H1 (cell line): Measurements from ENCODE around the gene RDH14. TPM values are rescaled to one million over a fixed set of nuclear protein-coding genes. Genes with fewer than 3 reads are reported as not detected.

ENCODE experiments used
- CTCF ChIA-PET: fragments of 300-600 bp; sonication (Branson Sonifier 250); formaldehyde crosslinking; loops from one replicate; lab custom pipeline; 2021; ENCODE audit not compliant: partially characterized antibody; lab: Charles Lee
- POLR2A ChIA-PET: fragments of 300-600 bp; sonication (Branson Sonifier 250); formaldehyde crosslinking; loops from one replicate; lab custom pipeline; 2021; ENCODE audit warnings: inconsistent platforms; ENCODE audit not compliant: partially characterized antibody; lab: Charles Lee
- DNase-seq, 2 experiments: peaks; one replicate each; pipeline versions ENCODE4 v3.0.0 to v3.0.0-alpha.2; 2010 to 2022; ENCODE audit warnings: low spot score in 2 of 2, low read depth in 1 of 2, mixed read lengths in 1 of 2
- FAIRE-seq: peaks from 2 replicates; lab custom pipeline; 2011; peaks lifted over from hg19 to GRCh38; lab: Jason Lieb, UNC
- H2AFZ ChIP-seq: 2 replicates; pipeline ENCODE4 v1.8.1; 2012; ENCODE audit warnings: low read length, inconsistent platforms
- H2AK5ac ChIP-seq: 2 replicates; pipeline ENCODE4 v1.6.1; 2013; ENCODE audit warnings: low read depth, low read length
- H2BK120ac ChIP-seq: replicated peaks from 2 replicates; pipeline ENCODE3; 2013; ENCODE audit warnings: low read depth, low read length, inconsistent platforms
- H2BK12ac ChIP-seq: 2 replicates; pipeline ENCODE4 v1.6.1; 2013; ENCODE audit warnings: low read depth, low read length
- H2BK15ac ChIP-seq: 2 replicates; pipeline ENCODE4 v1.6.1; 2013; ENCODE audit warnings: low read length
- H2BK20ac ChIP-seq: 2 replicates; pipeline ENCODE4 v1.6.1; 2013; ENCODE audit warnings: low read length
- H2BK5ac ChIP-seq: 2 replicates; pipeline ENCODE4 v1.6.1; 2013; ENCODE audit warnings: low read depth, low read length
- H3K14ac ChIP-seq: 2 replicates; pipeline ENCODE4 v1.6.1; 2013; ENCODE audit warnings: inconsistent platforms; ENCODE audit not compliant: insufficient read length
- H3K18ac ChIP-seq: 2 replicates; pipeline ENCODE4 v1.6.1; 2013; ENCODE audit warnings: low read length; ENCODE audit errors: extremely low read depth
- H3K23ac ChIP-seq: 2 replicates; pipeline ENCODE4 v1.6.1; 2013; ENCODE audit warnings: inconsistent platforms; ENCODE audit not compliant: insufficient read length
- H3K23me2 ChIP-seq: 2 replicates; pipeline ENCODE4 v1.6.1; 2013; ENCODE audit warnings: low read depth, low read length
- H3K27ac ChIP-seq: 2 replicates; pipeline ENCODE4 v1.6.1; 2011; ENCODE audit warnings: low read depth, low read length, inconsistent platforms
- H3K27me3 ChIP-seq, 4 experiments: replicated peaks in 1 of 4; 1 replicate in 1 of 4; 2 replicates in 3 of 4; pipeline versions ENCODE4 v1.6.1 to v1.8.1; 2011 to 2013; ENCODE audit warnings: low read length in 3 of 4, mild to moderate bottlenecking in 3 of 4, inconsistent platforms in 2 of 4, mixed read lengths in 2 of 4, moderate library complexity in 1 of 4; ENCODE audit not compliant: control insufficient read depth in 3 of 4, insufficient read depth in 3 of 4; ENCODE audit errors: extremely low read depth in 1 of 4
- H3K36me3 ChIP-seq, 4 experiments: 2 replicates each; pipeline versions ENCODE4 v1.6.1 to v1.8.1; 2011 to 2013; ENCODE audit warnings: mild to moderate bottlenecking in 4 of 4, low read length in 3 of 4, moderate library complexity in 2 of 4, control low read depth in 1 of 4, inconsistent platforms in 1 of 4; ENCODE audit not compliant: insufficient read depth in 4 of 4, control insufficient read depth in 2 of 4
- H3K4ac ChIP-seq: replicated peaks from 2 replicates; pipeline ENCODE3; 2013; ENCODE audit warnings: low read length, low read depth, mixed read lengths, inconsistent platforms; ENCODE audit not compliant: insufficient read length
- H3K4me1 ChIP-seq, 4 experiments: replicated peaks in 1 of 4; 1 replicate in 1 of 4; 2 replicates in 3 of 4; pipeline versions ENCODE4 v1.6.1 to v1.8.1; 2011 to 2013; ENCODE audit warnings: low read length in 3 of 4, inconsistent platforms in 2 of 4, mixed read lengths in 1 of 4; ENCODE audit not compliant: insufficient read depth in 4 of 4, control insufficient read depth in 3 of 4
- H3K4me2 ChIP-seq, 2 experiments: 2 replicates each; pipeline versions ENCODE4 v1.6.1 to v1.8.1; 2011 to 2013; ENCODE audit warnings: low read depth in 2 of 2, low read length in 2 of 2, control low read depth in 1 of 2, inconsistent platforms in 1 of 2, mild to moderate bottlenecking in 1 of 2; ENCODE audit not compliant: insufficient read depth in 1 of 2
- H3K4me3 ChIP-seq, 4 experiments: fragments of 200-600, 300-600 bp in 1 of 4; sonication (generic), shearing (Covaris generic), sonication (Bioruptor Twin) in 1 of 4; 2 replicates each; pipeline versions ENCODE4 v1.5.1 to v1.8.1; 2011 to 2016; ENCODE audit warnings: low read length in 4 of 4, low read depth in 3 of 4, control low read depth in 2 of 4, inconsistent platforms in 2 of 4, mild to moderate bottlenecking in 2 of 4, mixed read lengths in 1 of 4, moderate library complexity in 1 of 4; ENCODE audit not compliant: insufficient read depth in 2 of 4; ENCODE audit errors: extremely low read depth in 1 of 4
- H3K56ac ChIP-seq: replicated peaks from 2 replicates; pipeline ENCODE3; 2013; ENCODE audit warnings: low read depth, mild to moderate bottlenecking, mixed read lengths, low read length, inconsistent platforms; ENCODE audit not compliant: insufficient read length
- H3K79me1 ChIP-seq: 2 replicates; pipeline ENCODE4 v1.6.1; 2013; ENCODE audit warnings: low read depth, low read length, control low read depth
- H3K79me2 ChIP-seq, 2 experiments: 2 replicates each; pipeline versions ENCODE4 v1.6.1 to v1.8.1; 2012 to 2013; ENCODE audit warnings: low read length in 2 of 2, mild to moderate bottlenecking in 2 of 2, inconsistent platforms in 1 of 2; ENCODE audit not compliant: insufficient read depth in 2 of 2, control insufficient read depth in 1 of 2
- H3K9ac ChIP-seq, 4 experiments: replicated peaks in 1 of 4; 1 replicate in 1 of 4; 2 replicates in 3 of 4; pipeline versions ENCODE4 v1.6.1 to v1.8.1; 2011 to 2013; ENCODE audit warnings: low read depth in 3 of 4, low read length in 3 of 4, control low read depth in 2 of 4, mild to moderate bottlenecking in 2 of 4, moderate library complexity in 2 of 4, inconsistent platforms in 1 of 4; ENCODE audit errors: extremely low read depth in 1 of 4
- H3K9me3 ChIP-seq, 2 experiments: 2 replicates each; pipeline versions ENCODE4 v1.6.1 to v1.8.1; 2012 to 2013; ENCODE audit warnings: mild to moderate bottlenecking in 2 of 2, moderate library complexity in 2 of 2, control low read depth in 1 of 2, inconsistent platforms in 1 of 2, low read depth in 1 of 2, low read length in 1 of 2, mixed read lengths in 1 of 2; ENCODE audit not compliant: insufficient read depth in 2 of 2
- H4K20me1 ChIP-seq, 2 experiments: replicated peaks in 1 of 2; 2 replicates each; pipeline versions ENCODE3 to v1.8.1; 2011 to 2013; ENCODE audit warnings: inconsistent platforms in 2 of 2, low read length in 2 of 2, mild to moderate bottlenecking in 1 of 2; ENCODE audit not compliant: insufficient read depth in 2 of 2, control insufficient read depth in 1 of 2
- H4K5ac ChIP-seq: 2 replicates; pipeline ENCODE4 v1.6.1; 2013; ENCODE audit warnings: low read length, low read depth, mixed read lengths, inconsistent platforms; ENCODE audit not compliant: insufficient read length
- H4K8ac ChIP-seq: 2 replicates; pipeline ENCODE4 v1.8.0; 2013; ENCODE audit warnings: mild to moderate bottlenecking, moderate library complexity, low read length, inconsistent platforms; ENCODE audit not compliant: insufficient read depth; ENCODE audit errors: extremely low read depth
- H4K91ac ChIP-seq: replicated peaks from 2 replicates; pipeline ENCODE3; 2013; ENCODE audit warnings: low read length, mixed read lengths, inconsistent platforms; ENCODE audit not compliant: insufficient read length
- BACH1 ChIP-seq: IDR thresholded peaks from 2 replicates; pipeline ENCODE4 v1.6.1; 2012; ENCODE audit warnings: low read length, improper control_type of control experiment
- BRCA1 ChIP-seq: IDR thresholded peaks from 2 replicates; pipeline ENCODE4 v1.6.1; 2012; ENCODE audit warnings: low read depth, low read length, improper control_type of control experiment
- CHD2 ChIP-seq: IDR thresholded peaks from 2 replicates; pipeline ENCODE4 v1.6.1; 2012; ENCODE audit warnings: low read length, improper control_type of control experiment
- CREB1 ChIP-seq: IDR thresholded peaks from 2 replicates; pipeline ENCODE4 v1.6.1; 2012; ENCODE audit warnings: inconsistent platforms
- CTBP2 ChIP-seq: IDR thresholded peaks from 2 replicates; pipeline ENCODE4 v1.7.0; 2011; ENCODE audit warnings: borderline replicate concordance, mild to moderate bottlenecking, moderate library complexity, mixed read lengths, low read length; ENCODE audit not compliant: insufficient read depth, insufficient read length
- EGR1 ChIP-seq: IDR thresholded peaks from 2 replicates; pipeline ENCODE4 v1.6.1; 2011; ENCODE audit warnings: low read depth, low read length, borderline replicate concordance
- GTF2F1 ChIP-seq: IDR thresholded peaks from 2 replicates; pipeline ENCODE4 v1.6.1; 2012; ENCODE audit warnings: low read depth, low read length, improper control_type of control experiment, borderline replicate concordance
- KDM1A ChIP-seq: fragments of 200-600, 300-600 bp; sonication (generic); IDR thresholded peaks from 2 replicates; pipeline ENCODE4 v1.7.1; 2016; ENCODE audit warnings: mild to moderate bottlenecking, low read length, borderline replicate concordance
- POLR2A ChIP-seq, 2 experiments: IDR thresholded peaks; 1 replicate in 1 of 2; 2 replicates in 1 of 2; pipeline ENCODE4 v1.6.1; 2011; ENCODE audit warnings: low read depth in 2 of 2, low read length in 2 of 2, mild to moderate bottlenecking in 2 of 2; ENCODE audit errors: control extremely low read depth in 1 of 2
- POU5F1 ChIP-seq: IDR thresholded peaks from 2 replicates; pipeline ENCODE4 v1.6.1; 2011; ENCODE audit warnings: low read depth, mild to moderate bottlenecking, low read length, moderate library complexity
- SIN3A ChIP-seq, 2 experiments: IDR thresholded peaks in 1 of 2; conservative IDR thresholded peaks in 1 of 2; 2 replicates each; pipeline ENCODE4 v1.6.1; 2011 to 2012; ENCODE audit warnings: low read length in 2 of 2, improper control_type of control experiment in 1 of 2, low read depth in 1 of 2, mild to moderate bottlenecking in 1 of 2
- SUZ12 ChIP-seq: fragments of 200-600 bp; sonication (generic); IDR thresholded peaks from 2 replicates; pipeline ENCODE4 v1.6.1; 2012; ENCODE audit warnings: mild to moderate bottlenecking, inconsistent platforms, low read length, moderate library complexity, mixed read lengths
- WGBS, 2 experiments: shearing (Covaris generic) in 1 of 2; methylation state at CpG; one replicate each; pipeline versions ENCODE4 v1.1.6 to v1.1.7; 2013 to 2015; ENCODE audit warnings: low lambda C conversion rate in 2 of 2, mixed read lengths in 2 of 2, inconsistent platforms in 1 of 2, low coverage in 1 of 2, missing lambda C conversion rate in 1 of 2; ENCODE audit not compliant: insufficient replicate concordance in 2 of 2, insufficient coverage in 1 of 2, insufficient read length in 1 of 2; ENCODE audit errors: extremely low coverage in 1 of 2, missing lambda C conversion rate in 1 of 2; 5-methylcytosine and 5-hydroxymethylcytosine counted together
- polyA plus RNA-seq, 7 experiments: library from polyadenylated mRNA; depleted of rRNA in 3 of 7; stranded (reverse) in 5 of 7; unstranded in 2 of 7; fragments of >200 nt in 5 of 7; fragments of 200-250 nt in 2 of 7; gene quantifications; 1 replicate in 5 of 7; 2 replicates in 1 of 7; 4 replicates in 1 of 7; pipeline versions ENCODE4 v1.2.1 to v1.2.3, GENCODE V29; 2011 to 2013; ENCODE audit warnings: missing spikeins in 2 of 7, mixed read lengths in 2 of 7
- total RNA-seq: library from RNA; stranded (reverse); fragmentation: NEBNext Ultra II Directional; extraction: Animal tissue kit (Norgen Biotek cat#: 25700); gene quantifications from 2 replicates; pipeline ENCODE4 v1.2.1, GENCODE V29; 2021

RDH14 gene
- total and polyA plus RNA-seq, 2 of the 8 experiments (the other 6 are each of a cell fraction or from before 2014, with no cell fraction given): 14.7 to 23.6 TPM

DNA sequence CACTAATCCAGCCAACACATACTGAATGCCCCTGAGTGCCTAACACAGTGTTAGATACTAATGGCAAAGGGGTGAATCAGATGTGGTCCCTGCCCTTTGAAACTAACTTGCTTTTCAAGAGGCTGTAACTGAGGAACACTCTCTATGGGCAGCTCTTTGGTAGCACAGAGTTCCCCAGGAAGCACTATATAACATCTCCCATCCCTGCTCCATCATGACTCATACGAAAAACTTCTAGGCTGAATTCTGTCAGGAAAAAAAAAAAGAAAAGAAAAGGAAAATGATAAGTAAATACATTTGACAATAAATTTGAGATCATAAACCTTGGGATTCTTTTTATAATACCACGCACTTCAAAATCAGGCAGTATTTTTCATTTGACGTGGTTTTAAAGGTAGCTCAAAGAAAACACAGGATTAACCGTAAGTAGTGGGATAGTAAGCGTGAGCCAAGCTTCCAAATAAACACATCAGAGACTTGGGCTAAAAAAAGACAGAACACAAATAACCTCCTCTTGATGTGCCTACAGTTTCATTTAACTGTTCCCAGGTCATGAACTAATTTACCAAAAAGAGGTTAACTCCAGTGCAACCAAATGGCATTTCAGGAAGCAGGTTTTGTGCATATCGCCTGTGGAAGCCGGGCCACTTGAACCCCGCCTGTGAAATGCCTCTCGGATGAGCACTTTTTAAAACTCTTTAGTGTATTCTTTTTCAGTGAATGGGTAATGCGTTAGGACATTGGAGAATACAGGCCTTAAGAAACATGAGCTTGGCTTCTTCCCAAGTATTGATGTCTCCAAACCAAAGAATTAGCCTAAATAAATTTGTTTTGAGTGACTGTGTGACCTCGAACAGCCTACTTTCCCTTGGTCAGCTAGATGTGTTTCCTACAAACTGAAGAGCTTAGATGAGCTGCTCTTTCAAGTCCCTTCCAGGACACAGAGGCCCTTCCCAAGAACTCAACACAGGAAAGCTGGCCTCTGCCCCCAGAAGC, 42.0 kb downstream of the RDH14 start:
- Histone ChIP-seq H4K5ac (no peak overlapping the region), H3K79me1 (no peaks in the 10 kb centered on the region), H3K4ac (no peak overlapping the region), H2AK5ac (no peak overlapping the region), H3K4me2 (no peak overlapping the region), H2BK20ac (no peak overlapping the region), H3K79me2 (no peaks in the 10 kb centered on the region), H3K23ac (no peak overlapping the region), H3K27me3 (no peaks in the 10 kb centered on the region), H2AFZ (no peak overlapping the region), H3K14ac (no peak overlapping the region), H3K9ac (no peak overlapping the region), H3K4me1 (peaks cover 0 to 3% (median 0%) of the 10 kb centered on the region in 4 experiments; a peak in 3 of 7 replicates), H3K18ac (no peak overlapping the region), H2BK5ac (no peak overlapping the region), H4K8ac (no peak overlapping the region), H4K20me1 (no peaks in the 10 kb centered on the region), H2BK12ac (no peak overlapping the region), H3K23me2 (no peaks in the 10 kb centered on the region), H2BK15ac (no peak overlapping the region), H3K36me3 (no peaks in the 10 kb centered on the region), H3K56ac (no peak overlapping the region), H2BK120ac (no peak overlapping the region), H3K9me3 (no peaks in the 10 kb centered on the region), H3K4me3 (no peak overlapping the region), H4K91ac (no peak overlapping the region), H3K27ac (no peak overlapping the region)
- POLR2A ChIA-PET: no interaction called here
- 95% methylated on average over 11 of the region's 11 CpGs; no CpG with 5 or more reads in 1 of the 2 experiments for WGBS, 2 experiments
- FAIRE-seq (no peak), DNase-seq (no peak)
- CTCF ChIA-PET: interaction anchor here (0.6 to 5.5 kb wide), 13 partner anchors 7 to 873 kb away, joined by 3 to 60 read pairs (median 5); no protein-coding TSS in a partner anchor
- TF ChIP-seq POLR2A (IDR thresholded peaks at IDR 0.05; ENCODE audit: control extremely low read depth in 1 of 2, low read depth in 2 of 2, low read length in 2 of 2) (no peak), SIN3A (conservative IDR thresholded peaks at IDR 0.05 in 1 of 2, IDR thresholded peaks at IDR 0.05 in 1 of 2; ENCODE audit: low read depth in 1 of 2, low read length in 2 of 2) (no peak), CTBP2 (no peak), CREB1 (no peak), GTF2F1 (no peak), KDM1A (no peak), BACH1 (no peak), CHD2 (no peak), EGR1 (no peak), SUZ12 (no peak), BRCA1 (no peak), POU5F1 (no peak)
